A673 (cell line): ENCODE data around the gene NCKAP5. TPM values are rescaled to one million over a fixed set of nuclear protein-coding genes. Genes with fewer than 3 reads are reported as not detected.
A peak's percentile ranks its signal among the peaks of the same experiment; 100 is the strongest.

Source experiments
- BruUV-seq: library from RNA; stranded (reverse); fragments of 400-500 nt; replicated peaks from 2 replicates; lab custom pipeline; 2021; lab: Mats Ljungman, UMichigan
- CTCF ChIA-PET: fragments of 300-600 bp; sonication (Branson Sonifier 250); formaldehyde crosslinking; loops from one replicate; lab custom pipeline; 2022; ENCODE audit warnings: antibody characterized with exemption; lab: Charles Lee
- POLR2A ChIA-PET: fragments of 300-600 bp; sonication (Branson Sonifier 250); formaldehyde crosslinking; loops from one replicate; lab custom pipeline; 2022; ENCODE audit warnings: antibody characterized with exemption; ENCODE audit not compliant: low non-redundant PET; lab: Charles Lee
- DNase-seq: peaks from one replicate; pipeline ENCODE4 v3.0.0-alpha.2; 2015; ENCODE audit warnings: low spot score
- H3K27ac ChIP-seq: fragments of 200-600 bp; sonication (generic); 2 replicates; pipeline ENCODE4 v1.5.1; 2016; ENCODE audit warnings: mixed run types, low read depth, mild to moderate bottlenecking, mixed read lengths, antibody characterized with exemption, low read length; ENCODE audit not compliant: poor library complexity, severe bottlenecking
- H3K27me3 ChIP-seq: fragments of 200-600 bp; sonication (generic); replicated peaks from 2 replicates; pipeline ENCODE4 v1.6.1; 2017; ENCODE audit warnings: mixed run types, low read depth, mild to moderate bottlenecking, mixed read lengths, antibody characterized with exemption, low read length; ENCODE audit not compliant: insufficient read depth, poor library complexity
- H3K36me3 ChIP-seq: fragments of 200-600 bp; sonication (generic); 2 replicates; pipeline ENCODE4 v1.6.1; 2016; ENCODE audit warnings: mixed run types, mild to moderate bottlenecking, mixed read lengths, antibody characterized with exemption, low read length; ENCODE audit not compliant: insufficient read depth, poor library complexity, severe bottlenecking
- H3K4me1 ChIP-seq: fragments of 200-600 bp; sonication (generic); 2 replicates; pipeline ENCODE4 v1.6.1; 2017; ENCODE audit warnings: mixed run types, mild to moderate bottlenecking, mixed read lengths, antibody characterized with exemption, low read length; ENCODE audit not compliant: insufficient read depth, poor library complexity, severe bottlenecking
- H3K4me3 ChIP-seq: fragments of 200-600 bp; sonication (generic); 2 replicates; pipeline ENCODE4 v1.5.1; 2016; ENCODE audit warnings: low read depth, mixed run types, mild to moderate bottlenecking, mixed read lengths, low read length; ENCODE audit not compliant: poor library complexity, severe bottlenecking
- H3K9me3 ChIP-seq: fragments of 200-600 bp; sonication (generic); 2 replicates; pipeline ENCODE4 v1.6.1; 2016; ENCODE audit warnings: mixed run types, low read depth, mild to moderate bottlenecking, mixed read lengths, antibody characterized with exemption, low read length; ENCODE audit not compliant: poor library complexity, severe bottlenecking
- CTCF ChIP-seq: fragments of 300-800, 200-600 bp; sonication (generic); conservative IDR thresholded peaks from 2 replicates; pipeline ENCODE4 v1.5.1; 2017; ENCODE audit warnings: low read depth, mild to moderate bottlenecking, antibody characterized with exemption, low read length, moderate library complexity, mixed read lengths
- EZH2 ChIP-seq: fragments of 200-600 bp; sonication (generic); IDR thresholded peaks from 2 replicates; pipeline ENCODE4 v1.6.1; 2017; ENCODE audit warnings: borderline replicate concordance, low read depth, mild to moderate bottlenecking, mixed read lengths, antibody characterized with exemption, low read length; ENCODE audit not compliant: poor library complexity, severe bottlenecking
- intact Hi-C: fragments of 100-400 bp; cut with micrococcal nuclease; formaldehyde crosslinking; loops from one replicate; pipeline ENCODE4 v1.10.0; 2022; ENCODE audit not compliant: unreplicated experiment
- total RNA-seq: library from RNA; stranded (reverse); gene quantifications from 2 replicates; pipeline ENCODE4 v1.2.3, GENCODE V29; 2021

The NCKAP5 gene
- total RNA-seq, 1 experiment from 2014 or later = 26.6 TPM

GRCh38 chr2:133077269-133077822 is 490.9 kb downstream of the NCKAP5 start:
- TF ChIP-seq CTCF (no peak), EZH2 (no peak)
- no peak overlapping the region for H3K27ac ChIP-seq
- no peaks in the 10 kb centered on the region for H3K27me3 ChIP-seq
- intact Hi-C loops = no loop called here
- no peak for DNase-seq
- no peaks in the 10 kb centered on the region for H3K36me3 ChIP-seq
- no peaks in the 10 kb centered on the region for H3K4me1 ChIP-seq
- H3K9me3 ChIP-seq = no peaks in the 10 kb centered on the region
- ChIA-PET CTCF (no interaction called here), POLR2A (interaction anchor here (0.7 kb wide), 1 partner anchor 197 kb away, joined by 3 read pairs; no protein-coding TSS in a partner anchor)
- no TSS peak for BruUV-seq
- no peak overlapping the region for H3K4me3 ChIP-seq

GRCh38 chr2:133072837-133073694 is 495.2 kb downstream of the NCKAP5 start:
- CTCF ChIA-PET = no interaction called here
- no peak overlapping the region for H3K4me3 ChIP-seq
- H3K36me3 ChIP-seq = no peaks in the 10 kb centered on the region
- TF ChIP-seq CTCF (no peak), EZH2 (no peak)
- intact Hi-C loops = no loop called here
- no peaks in the 10 kb centered on the region for H3K9me3 ChIP-seq
- POLR2A ChIA-PET = no interaction called here
- no peak for DNase-seq
- no peaks in the 10 kb centered on the region for H3K27me3 ChIP-seq
- no TSS peak for BruUV-seq
- no peak overlapping the region for H3K27ac ChIP-seq
- H3K4me1 ChIP-seq = no peaks in the 10 kb centered on the region

GRCh38 chr2:133063775-133064174 is 504.5 kb downstream of the NCKAP5 start:
- BruUV-seq = no TSS peak
- intact Hi-C loops = loop anchor here (5.0 to 10.0 kb wide), 2 partner anchors 251 to 389 kb away; partner anchors contain the start of gene LYPD1
- DNase-seq = peak; percentile 73
- peaks cover 16% of the 10 kb centered on the region for H3K4me1 ChIP-seq
- H3K27ac ChIP-seq = no peak overlapping the region
- TF ChIP-seq EZH2 = no peak
- TF ChIP-seq CTCF = no peak
- H3K9me3 ChIP-seq = no peaks in the 10 kb centered on the region
- POLR2A ChIA-PET = no interaction called here
- CTCF ChIA-PET = no interaction called here
- H3K27me3 ChIP-seq = no peaks in the 10 kb centered on the region
- H3K4me3 ChIP-seq = no peak overlapping the region
- H3K36me3 ChIP-seq = no peaks in the 10 kb centered on the region
